NCI-H1436 treated with DMSO at 0.1 percent for 48 hours (cell line): ENCODE measurements around the gene NUB1.

ENCODE experiments used
- DNase-seq: peaks from one replicate; lab custom pipeline; 2025; lab: John Stamatoyannopoulos, UW

Gene NUB1

GRCh38 chr7:151426441-151426903, 84.9 kb downstream of the NUB1 start:
- DNase-seq, result no peak

GRCh38 chr7:151426904-151427704, 85.5 kb downstream of the NUB1 start:
- DNase-seq, result no peak

GRCh38 chr7:151427705-151428377, 86.2 kb downstream of the NUB1 start:
- DNase-seq, result no peak
